Upper lobe of left lung (tissue), 6 donors: ENCODE data around the gene C1orf21. TPM values are rescaled to one million over a fixed set of nuclear protein-coding genes. Genes with fewer than 3 reads are reported as not detected.

ENCODE experiments used
- ATAC-seq, 2 donors: fragments of 200-7000 bp; cut with Tn5 transposase; one replicate each; pipeline ENCODE4 v1.9.1; 2022; ENCODE audit warnings: mild to moderate bottlenecking in 2 of 2, moderate library complexity in 2 of 2; ENCODE audit not compliant: low FRiP score in 2 of 2
- DNase-seq, 2 donors: peaks; one replicate each; pipeline ENCODE4 v3.0.0-alpha.2; 2019 to 2020
- H3K27ac ChIP-seq, 4 donors: fragments of 200-600 bp; sonication (generic); one replicate each; pipeline ENCODE4 v1.5.1; 2016 to 2019
- H3K27me3 ChIP-seq, 4 donors: fragments of 200-600 bp; sonication (generic); one replicate each; pipeline ENCODE4 v1.5.1; 2017 to 2019
- H3K36me3 ChIP-seq, 4 donors: fragments of 200-600 bp; sonication (generic); one replicate each; pipeline ENCODE4 v1.5.1; 2016 to 2019
- H3K4me1 ChIP-seq, 4 donors: fragments of 200-600 bp; sonication (generic); one replicate each; pipeline ENCODE4 v1.5.1; 2018 to 2019
- H3K4me3 ChIP-seq, 4 donors: fragments of 200-600 bp; sonication (generic); one replicate each; pipeline ENCODE4 v1.5.1; 2017 to 2019; ENCODE audit warnings: mild to moderate bottlenecking in 2 of 4, moderate library complexity in 1 of 4
- H3K9me3 ChIP-seq, 4 donors: fragments of 200-600 bp; sonication (generic); one replicate each; pipeline ENCODE4 v1.5.1; 2018 to 2019
- CTCF ChIP-seq, 6 experiments: fragments of 450-650 bp in 4 of 6; fragments of 200-600 bp in 2 of 6; sonication (generic) in 2 of 6; IDR thresholded peaks; one replicate each; pipeline ENCODE4 v1.5.1; 2016 to 2019; ENCODE audit warnings: antibody characterized with exemption in 6 of 6
- EP300 ChIP-seq, 4 donors: sonication (generic); formaldehyde crosslinking; IDR thresholded peaks; one replicate each; pipeline ENCODE4 v1.5.1; 2017; ENCODE audit warnings: antibody characterized with exemption in 4 of 4, control low read depth in 2 of 4
- POLR2A ChIP-seq, 4 donors: fragments of 450-650 bp; IDR thresholded peaks; one replicate each; pipeline ENCODE4 v1.5.1; 2016 to 2017; ENCODE audit warnings: antibody characterized with exemption in 4 of 4, mild to moderate bottlenecking in 2 of 4
- POLR2AphosphoS5 ChIP-seq, 2 donors: sonication (generic); formaldehyde crosslinking; IDR thresholded peaks; one replicate each; pipeline ENCODE4 v1.5.1; 2017; ENCODE audit warnings: antibody characterized with exemption in 2 of 2
- WGBS, 2 donors: methylation state at CpG; one replicate each; pipeline ENCODE4 v1.1.5; 2017 to 2018; 5-methylcytosine and 5-hydroxymethylcytosine counted together
- total RNA-seq, 6 donors: library from RNA; depleted of rRNA in 4 of 6; stranded (reverse); fragments of >200 nt in 4 of 6; gene quantifications; one replicate each; pipeline versions ENCODE4 v1.1.0 to v1.2.1, GENCODE V29; 2016 to 2021
- donor health status: DM: no; HTN: no; CAD: no; lungs with moderate emphysema.
- donor health status: DM: no; HTN: yes; CAD: no; lungs with severe emphysema.

The C1orf21 gene
- total RNA-seq, 6 donors from 2014 or later, result 21.4 to 110 (median 49.2) TPM

- no peak for ATAC-seq
- H3K27ac ChIP-seq, result no peak overlapping the region
- peaks cover 0 to 3% (median 0%) of the 10 kb centered on the region in 4 donors for H3K36me3 ChIP-seq
- peaks cover 0 to 37% (median 14%) of the 10 kb centered on the region in 4 donors for H3K4me1 ChIP-seq
- no peak for TF ChIP-seq CTCF (IDR thresholded peaks at IDR 0.05)
- no peak for TF ChIP-seq POLR2A (IDR thresholded peaks at IDR 0.05)
- TF ChIP-seq EP300 (IDR thresholded peaks at IDR 0.05), result no peak
- TF ChIP-seq POLR2AphosphoS5 (IDR thresholded peaks at IDR 0.05), result no peak
- DNase-seq, result no peak
- no peak overlapping the region for H3K4me3 ChIP-seq
- H3K9me3 ChIP-seq, result no peaks in the 10 kb centered on the region
- no peaks in the 10 kb centered on the region for H3K27me3 ChIP-seq
- whole genome bisulfite sequencing, 2 donors, result 92% methylated on average over 3 of the region's 3 CpGs
Measured at GRCh38 chr1:184618851-184619250, 232.0 kb downstream of the C1orf21 start.

- H3K27ac ChIP-seq, result peak overlapping the region; percentile 49 to 70 (median 64)
- ATAC-seq (no peak), DNase-seq (no peak)
- peaks cover 0 to 34% (median 13%) of the 10 kb centered on the region in 4 donors for H3K4me1 ChIP-seq
- TF ChIP-seq EP300 (IDR thresholded peaks at IDR 0.05) (no peak), POLR2AphosphoS5 (IDR thresholded peaks at IDR 0.05) (no peak), POLR2A (IDR thresholded peaks at IDR 0.05) (no peak), CTCF (IDR thresholded peaks at IDR 0.05) (no peak)
- peaks cover 0 to 3% (median 0%) of the 10 kb centered on the region in 4 donors for H3K36me3 ChIP-seq
- no peak overlapping the region for H3K4me3 ChIP-seq
- H3K27me3 ChIP-seq, result no peaks in the 10 kb centered on the region
- H3K9me3 ChIP-seq, result no peaks in the 10 kb centered on the region
Measured at GRCh38 chr1:184620469-184620868, 233.6 kb downstream of the C1orf21 start.

GRCh38 chr1:184621260-184621659 lies 234.4 kb downstream of the C1orf21 start:
- H3K9me3 ChIP-seq, result no peaks in the 10 kb centered on the region
- 76 to 78% methylated on average over 5 of the region's 5 CpGs for WGBS, 2 donors
- H3K36me3 ChIP-seq, result peaks cover 0 to 3% (median 1%) of the 10 kb centered on the region in 4 donors
- H3K4me3 ChIP-seq, result no peak overlapping the region
- DNase-seq (no peak), ATAC-seq (peak in 1 of 2 donors; percentile 77)
- H3K27ac ChIP-seq, result peak overlapping the region; percentile 49 to 70 (median 64)
- no peak for TF ChIP-seq POLR2AphosphoS5 (IDR thresholded peaks at IDR 0.05)
- TF ChIP-seq POLR2A (IDR thresholded peaks at IDR 0.05), result no peak
- TF ChIP-seq EP300 (IDR thresholded peaks at IDR 0.05), result peak in 1 of 4 donors; percentile 41
- H3K4me1 ChIP-seq, result peaks cover 0 to 30% (median 11%) of the 10 kb centered on the region in 4 donors
- H3K27me3 ChIP-seq, result no peaks in the 10 kb centered on the region

GRCh38 chr1:184622136-184622823 lies 235.5 kb downstream of the C1orf21 start:
- no peak for TF ChIP-seq POLR2A (IDR thresholded peaks at IDR 0.05)
- TF ChIP-seq POLR2AphosphoS5 (IDR thresholded peaks at IDR 0.05), result peak; percentile 49 to 61
- peak in 2 of 4 donors; percentile 70 to 81 for TF ChIP-seq EP300 (IDR thresholded peaks at IDR 0.05)
- no peak for TF ChIP-seq CTCF (IDR thresholded peaks at IDR 0.05)
- WGBS, 2 donors, result 58 to 65% methylated on average over 9 of the region's 9 CpGs
- H3K4me1 ChIP-seq, result peaks cover 0 to 30% (median 11%) of the 10 kb centered on the region in 4 donors
- H3K27ac ChIP-seq, result peak overlapping the region; percentile 49 to 78 (median 64)
- no peaks in the 10 kb centered on the region for H3K27me3 ChIP-seq
- no peaks in the 10 kb centered on the region for H3K9me3 ChIP-seq
- DNase-seq (peak in 1 of 2 donors; percentile 64), ATAC-seq (peak; percentile 87 to 90)
- peaks cover 0 to 3% (median 2%) of the 10 kb centered on the region in 4 donors for H3K36me3 ChIP-seq
- H3K4me3 ChIP-seq, result no peak overlapping the region

GRCh38 chr1:184623404-184623803 lies 236.6 kb downstream of the C1orf21 start:
- peaks cover 0 to 3% (median 2%) of the 10 kb centered on the region in 4 donors for H3K36me3 ChIP-seq
- H3K9me3 ChIP-seq, result no peaks in the 10 kb centered on the region
- no peak overlapping the region for H3K4me3 ChIP-seq
- TF ChIP-seq EP300 (IDR thresholded peaks at IDR 0.05) (no peak), POLR2AphosphoS5 (IDR thresholded peaks at IDR 0.05) (no peak), CTCF (IDR thresholded peaks at IDR 0.05) (no peak), POLR2A (IDR thresholded peaks at IDR 0.05) (no peak)
- no peak for ATAC-seq
- no peaks in the 10 kb centered on the region for H3K27me3 ChIP-seq
- peaks cover 0 to 30% (median 11%) of the 10 kb centered on the region in 4 donors for H3K4me1 ChIP-seq
- DNase-seq, result no peak
- WGBS, 2 donors, result 86 to 94% methylated on average over 4 of the region's 4 CpGs
- H3K27ac ChIP-seq, result peak overlapping the region in 3 of 4 donors; percentile 55 to 78 (median 69)
